K562 (cell line): ENCODE data around the gene ENTPD5. TPM values are rescaled to one million over a fixed set of nuclear protein-coding genes. Genes with fewer than 3 reads are reported as not detected.

Source experiments
- ATAC-seq: fragments of 200-7000 bp; cut with Tn5 transposase; 3 replicates; pipeline ENCODE4 v1.9.1; 2020; ENCODE audit warnings: moderate library complexity
- BruUV-seq: library from RNA; stranded (reverse); fragments of 400-500 nt; replicated peaks from 2 replicates; lab custom pipeline; 2021; lab: Mats Ljungman, UMichigan
- CTCF ChIA-PET: fragments of 300-600 bp; formaldehyde crosslinking; extraction: SDS; loops from one replicate; lab custom pipeline; 2021; ENCODE audit warnings: low intra/inter-chr PET ratio; lab: Yijun Ruan, JAX
- POLR2A ChIA-PET: fragments of 300-600, 350-650 bp; sonication (Branson Sonifier 250); formaldehyde crosslinking; extraction: SDS; loops from one replicate; lab custom pipeline; 2021; ENCODE audit warnings: antibody characterized with exemption, inconsistent platforms; lab: Yijun Ruan, JAX
- DNase-seq, 4 experiments: peaks; one replicate each; pipeline versions ENCODE4 v3.0.0 to v3.0.0-alpha.2; 2011 to 2018; ENCODE audit warnings: low spot score in 3 of 4, mixed read lengths in 3 of 4; ENCODE audit errors: extremely low read depth in 1 of 4
- FAIRE-seq: peaks from 2 replicates; lab custom pipeline; 2011; peaks lifted over from hg19 to GRCh38; lab: Jason Lieb, UNC
- H2AFZ ChIP-seq: 2 replicates; pipeline ENCODE4 v1.6.0; 2011; ENCODE audit warnings: low read depth, low read length, control low read depth, inconsistent platforms
- H3K27ac ChIP-seq: fragments of 200-600 bp; 3 replicates; pipeline ENCODE4 v1.8.0; 2011; ENCODE audit warnings: low read depth, mild to moderate bottlenecking, control low read depth, inconsistent platforms, low read length, moderate library complexity, mixed read lengths; ENCODE audit errors: extremely low read depth
- H3K27me3 ChIP-seq, 2 experiments: fragments of 300-600 bp in 1 of 2; 2 replicates in 1 of 2; 3 replicates in 1 of 2; pipeline versions ENCODE4 v1.6.0 to v1.8.0; 2011; ENCODE audit warnings: inconsistent platforms in 2 of 2, low read length in 2 of 2, mild to moderate bottlenecking in 1 of 2, mixed read lengths in 1 of 2, moderate library complexity in 1 of 2; ENCODE audit not compliant: control insufficient read depth in 2 of 2, insufficient read depth in 2 of 2
- H3K36me3 ChIP-seq: fragments of 300-600 bp; 3 replicates; pipeline ENCODE4 v1.8.0; 2011; ENCODE audit warnings: mild to moderate bottlenecking, low read length, inconsistent platforms; ENCODE audit not compliant: control insufficient read depth, insufficient read depth
- H3K4me1 ChIP-seq, 2 experiments: fragments of 200-600 bp in 1 of 2; replicated peaks in 1 of 2; 2 replicates in 1 of 2; 3 replicates in 1 of 2; pipeline versions ENCODE4 v1.5.1 to v1.8.0; 2011; ENCODE audit warnings: inconsistent platforms in 2 of 2, low read length in 2 of 2, mild to moderate bottlenecking in 1 of 2, mixed read lengths in 1 of 2, moderate library complexity in 1 of 2; ENCODE audit not compliant: control insufficient read depth in 2 of 2, insufficient read depth in 2 of 2
- H3K4me2 ChIP-seq: 2 replicates; pipeline ENCODE4 v1.6.1; 2011; ENCODE audit warnings: low read length, control low read depth, inconsistent platforms, mixed read lengths; ENCODE audit not compliant: insufficient read depth
- H3K4me3 ChIP-seq: fragments of 200-600 bp; sonication (generic), shearing (Covaris generic); 2 replicates; pipeline ENCODE4 v1.5.1; 2016; ENCODE audit warnings: control low read depth, inconsistent platforms
- H3K79me2 ChIP-seq: fragments of 200-600 bp; 3 replicates; pipeline ENCODE4 v1.8.0; 2011; ENCODE audit warnings: low read length, inconsistent platforms; ENCODE audit not compliant: control insufficient read depth, insufficient read depth
- H3K9ac ChIP-seq, 2 experiments: 2 replicates each; pipeline versions ENCODE4 v1.6.0 to v1.6.1; 2011; ENCODE audit warnings: low read depth in 2 of 2, low read length in 2 of 2, control low read depth in 1 of 2, inconsistent platforms in 1 of 2, mild to moderate bottlenecking in 1 of 2, mixed read lengths in 1 of 2; ENCODE audit not compliant: insufficient read depth in 1 of 2
- H3K9me1 ChIP-seq: one replicate; pipeline ENCODE4 v1.6.0; 2011; ENCODE audit warnings: inconsistent platforms, mild to moderate bottlenecking, low read length, moderate library complexity; ENCODE audit not compliant: control insufficient read depth, insufficient read depth
- H3K9me3 ChIP-seq: replicated peaks from 2 replicates; pipeline ENCODE4 v1.5.1; 2011; ENCODE audit warnings: low read depth, low read length, inconsistent platforms; ENCODE audit not compliant: control insufficient read depth, insufficient read depth
- H4K20me1 ChIP-seq: replicated peaks from 2 replicates; pipeline ENCODE4 v1.6.1; 2011; ENCODE audit warnings: low read length, inconsistent platforms, mixed read lengths; ENCODE audit not compliant: control insufficient read depth, insufficient read depth
- CBFB ChIP-seq: sonication (generic); formaldehyde crosslinking; IDR thresholded peaks from 2 replicates; pipeline ENCODE4 v1.4.0; 2020; ENCODE audit warnings: mild to moderate bottlenecking, missing genetic modification reagents
- DDX20 ChIP-seq: fragments of 450-650 bp; IDR thresholded peaks from 2 replicates; pipeline ENCODE4 v1.6.1; 2016; ENCODE audit warnings: missing genetic modification characterization, low read depth, mild to moderate bottlenecking, missing compliant biosample characterization, moderate library complexity
- HIVEP1 ChIP-seq: fragments of 250-450 bp; sonication (Bioruptor Pico); IDR thresholded peaks from 2 replicates; pipeline ENCODE4 v1.4.0; 2020; ENCODE audit warnings: mild to moderate bottlenecking
- KLF6 ChIP-seq: fragments of 250-450 bp; sonication (Bioruptor Pico); IDR thresholded peaks from 2 replicates; pipeline ENCODE4 v1.4.0; 2020; ENCODE audit warnings: mild to moderate bottlenecking, moderate library complexity, borderline replicate concordance
- POLR3G ChIP-seq: IDR thresholded peaks from 2 replicates; pipeline ENCODE4 v1.6.1; 2011; ENCODE audit not compliant: insufficient read length, insufficient replicate concordance; ENCODE audit errors: extremely low read depth
- SMARCA5 ChIP-seq: fragments of 450-650 bp; IDR thresholded peaks from 2 replicates; pipeline ENCODE4 v1.6.1; 2016
- SOX6 ChIP-seq: fragments of 450-650 bp; IDR thresholded peaks from 2 replicates; pipeline ENCODE4 v1.6.1; 2014; ENCODE audit warnings: mild to moderate bottlenecking
- SRSF3 ChIP-seq: fragments of 200-400 bp; formaldehyde crosslinking; IDR thresholded peaks from 2 replicates; pipeline ENCODE4 v1.6.1; 2016; ENCODE audit warnings: mild to moderate bottlenecking, low read length, moderate library complexity; ENCODE audit not compliant: insufficient read depth
- TCF7L2 ChIP-seq: fragments of 150-350 bp; IDR thresholded peaks from 2 replicates; pipeline ENCODE4 v1.6.1; 2016; ENCODE audit warnings: low read depth, mild to moderate bottlenecking, low read length, moderate library complexity
- TCFL5 ChIP-seq: fragments of 250-450 bp; sonication (Bioruptor Pico); conservative IDR thresholded peaks from 2 replicates; pipeline ENCODE4 v1.6.1; 2021; ENCODE audit warnings: mild to moderate bottlenecking, moderate library complexity, matching md5 sums
- ZBTB1 ChIP-seq: sonication (generic); formaldehyde crosslinking; IDR thresholded peaks from 2 replicates; pipeline ENCODE4 v1.8.1; 2023; ENCODE audit warnings: missing genetic modification reagents, low read depth, mild to moderate bottlenecking, borderline replicate concordance
- ZKSCAN3 ChIP-seq: fragments of 250-450 bp; sonication (Bioruptor Pico); IDR thresholded peaks from 2 replicates; pipeline ENCODE4 v1.4.0; 2020
- ZKSCAN8 ChIP-seq: fragments of 200-800 bp; sonication (Bioruptor generic); IDR thresholded peaks from 2 replicates; pipeline ENCODE4 v1.6.1; 2016; ENCODE audit warnings: missing genetic modification characterization, missing compliant biosample characterization
- ZNF121 ChIP-seq: sonication (generic); formaldehyde crosslinking; conservative IDR thresholded peaks from 2 replicates; pipeline ENCODE4 v1.8.0; 2022; ENCODE audit warnings: missing genetic modification reagents
- ZNF140 ChIP-seq: fragments of 250-450 bp; sonication (Bioruptor Pico); IDR thresholded peaks from 2 replicates; pipeline ENCODE4 v1.8.0; 2021; ENCODE audit warnings: moderate library complexity, mild to moderate bottlenecking, inconsistent platforms
- WGBS: fragments of 100-300 bp; shearing (Covaris generic); methylation state at CpG from one replicate; pipeline ENCODE4 v1.1.6; 2016; ENCODE audit warnings: low coverage, mixed read lengths; ENCODE audit not compliant: insufficient coverage; ENCODE audit errors: missing lambda C conversion rate; 5-methylcytosine and 5-hydroxymethylcytosine counted together
- in situ Hi-C: fragments of 300-500 bp; cut with MboI; formaldehyde crosslinking; loops from 4 replicates; pipeline ENCODE4 v1.15.0; 2018; ENCODE audit warnings: inconsistent platforms, mixed read lengths
- intact Hi-C: fragments of 100-400 bp; cut with micrococcal nuclease; formaldehyde crosslinking; loops from 2 replicates; pipeline ENCODE4 v1.14.2; 2022
- polyA plus RNA-seq, 8 experiments: library from polyadenylated mRNA; depleted of rRNA in 4 of 8; stranded (reverse) in 5 of 8; unstranded in 3 of 8; fragments of >200 nt; fragmentation: Nextera tagmentation in 2 of 8; fragmentation: Illumina TruSeq in 1 of 8; extraction: Ambion mirVana in 2 of 8; extraction: Trizol in 1 of 8; gene quantifications; 2 replicates each; pipeline versions ENCODE4 v1.2.1 to v1.2.3, GENCODE V29; 2011 to 2014; ENCODE audit warnings: inconsistent platforms in 1 of 8, missing spikeins in 1 of 8
- total RNA-seq, 7 experiments: library from RNA; depleted of rRNA in 6 of 7; stranded (reverse); fragments of >200 nt in 6 of 7; fragmentation: Illumina TruSeq in 2 of 7; extraction: Trizol in 2 of 7; gene quantifications; 2 replicates each; pipeline versions ENCODE4 v1.2.1 to v1.2.3, GENCODE V29; 2011 to 2021; ENCODE audit warnings: low replicate concordance in 1 of 7
- TF ChIP-seq, protein P1 (sequence below): sonication (generic); formaldehyde crosslinking; IDR thresholded peaks from 2 replicates; pipeline ENCODE4 v1.9.0; 2022; ENCODE audit warnings: mild to moderate bottlenecking, missing genetic modification reagents
- TF ChIP-seq, protein P2 (sequence below): fragments of 450-650 bp; IDR thresholded peaks from 2 replicates; pipeline ENCODE4 v1.6.1; 2016; ENCODE audit warnings: low read depth

ENTPD5 gene
- total and polyA plus RNA-seq, 9 of the 15 experiments (the other 6 are each of a cell fraction or from before 2014, with no cell fraction given) = 2.7 to 15.3 (median 10.3) TPM

DNA sequence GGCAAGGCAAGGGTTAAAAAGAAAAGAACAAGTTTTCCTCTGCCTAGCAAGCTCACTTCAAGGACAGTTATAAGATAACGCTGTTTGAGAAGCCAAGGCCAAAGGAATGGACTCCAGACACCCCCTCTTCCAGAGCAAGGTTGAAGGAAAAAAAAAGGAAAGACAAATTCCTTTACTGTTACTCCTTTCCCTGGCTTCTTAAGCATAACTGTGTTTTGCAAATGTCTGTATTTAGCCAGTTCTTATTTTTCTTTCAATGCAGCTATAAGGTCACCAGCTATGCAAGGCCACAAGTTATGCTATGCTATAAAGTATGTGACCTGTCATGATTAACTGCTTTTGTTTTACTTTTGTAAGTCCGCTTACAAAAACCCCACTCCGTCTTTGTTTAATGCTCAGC lies 105.8 kb downstream of the ENTPD5 start:
- Histone ChIP-seq H3K4me2 (no peak overlapping the region), H3K79me2 (no peaks in the 10 kb centered on the region), H3K9ac (no peak overlapping the region), H3K9me3 (no peaks in the 10 kb centered on the region), H3K4me3 (no peak overlapping the region), H3K27me3 (no peaks in the 10 kb centered on the region), H3K4me1 (no peaks in the 10 kb centered on the region; a peak in 1 of 5 replicates), H2AFZ (no peak overlapping the region), H4K20me1 (no peaks in the 10 kb centered on the region), H3K9me1 (no peaks in the 10 kb centered on the region), H3K36me3 (peaks cover 64% of the 10 kb centered on the region; the same call in 2 of the 3 replicates), H3K27ac (no peak overlapping the region)
- DNase-seq (no peak), ATAC-seq (no peak), FAIRE-seq (no peak)
- in situ Hi-C loops (no loop called here), intact Hi-C loops (no loop called here)
- ChIA-PET POLR2A (interaction anchor here (1.5 kb wide), 1 partner anchor 14 kb away, joined by 5 read pairs; no protein-coding TSS in a partner anchor), CTCF (no interaction called here)
- WGBS = 76% methylated on average over 3 of the region's 3 CpGs
- BruUV-seq = no TSS peak
- no peak for TF ChIP-seq ZKSCAN8 (CRISPR knock-in tag)
- TF ChIP-seq DDX20 (tag) = no peak
- TF ChIP-seq ZKSCAN3 (CRISPR knock-in tag) = no peak
- no peak for TF ChIP-seq POLR3G
- TF ChIP-seq KLF6 = no peak
- TF ChIP-seq CBFB = no peak
- TF ChIP-seq ZNF121 (CRISPR knock-in tag) = no peak
- TF ChIP-seq SOX6 = no peak
- no peak for TF ChIP-seq ZBTB1 (CRISPR knock-in tag)
- no peak for TF ChIP-seq TCFL5
- TF ChIP-seq, protein P1, sequence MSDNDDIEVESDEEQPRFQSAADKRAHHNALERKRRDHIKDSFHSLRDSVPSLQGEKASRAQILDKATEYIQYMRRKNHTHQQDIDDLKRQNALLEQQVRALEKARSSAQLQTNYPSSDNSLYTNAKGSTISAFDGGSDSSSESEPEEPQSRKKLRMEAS (CRISPR knock-in tag) = no peak
- no peak for TF ChIP-seq TCF7L2
- no peak for TF ChIP-seq ZNF140 (CRISPR knock-in tag)
- TF ChIP-seq, protein P2, sequence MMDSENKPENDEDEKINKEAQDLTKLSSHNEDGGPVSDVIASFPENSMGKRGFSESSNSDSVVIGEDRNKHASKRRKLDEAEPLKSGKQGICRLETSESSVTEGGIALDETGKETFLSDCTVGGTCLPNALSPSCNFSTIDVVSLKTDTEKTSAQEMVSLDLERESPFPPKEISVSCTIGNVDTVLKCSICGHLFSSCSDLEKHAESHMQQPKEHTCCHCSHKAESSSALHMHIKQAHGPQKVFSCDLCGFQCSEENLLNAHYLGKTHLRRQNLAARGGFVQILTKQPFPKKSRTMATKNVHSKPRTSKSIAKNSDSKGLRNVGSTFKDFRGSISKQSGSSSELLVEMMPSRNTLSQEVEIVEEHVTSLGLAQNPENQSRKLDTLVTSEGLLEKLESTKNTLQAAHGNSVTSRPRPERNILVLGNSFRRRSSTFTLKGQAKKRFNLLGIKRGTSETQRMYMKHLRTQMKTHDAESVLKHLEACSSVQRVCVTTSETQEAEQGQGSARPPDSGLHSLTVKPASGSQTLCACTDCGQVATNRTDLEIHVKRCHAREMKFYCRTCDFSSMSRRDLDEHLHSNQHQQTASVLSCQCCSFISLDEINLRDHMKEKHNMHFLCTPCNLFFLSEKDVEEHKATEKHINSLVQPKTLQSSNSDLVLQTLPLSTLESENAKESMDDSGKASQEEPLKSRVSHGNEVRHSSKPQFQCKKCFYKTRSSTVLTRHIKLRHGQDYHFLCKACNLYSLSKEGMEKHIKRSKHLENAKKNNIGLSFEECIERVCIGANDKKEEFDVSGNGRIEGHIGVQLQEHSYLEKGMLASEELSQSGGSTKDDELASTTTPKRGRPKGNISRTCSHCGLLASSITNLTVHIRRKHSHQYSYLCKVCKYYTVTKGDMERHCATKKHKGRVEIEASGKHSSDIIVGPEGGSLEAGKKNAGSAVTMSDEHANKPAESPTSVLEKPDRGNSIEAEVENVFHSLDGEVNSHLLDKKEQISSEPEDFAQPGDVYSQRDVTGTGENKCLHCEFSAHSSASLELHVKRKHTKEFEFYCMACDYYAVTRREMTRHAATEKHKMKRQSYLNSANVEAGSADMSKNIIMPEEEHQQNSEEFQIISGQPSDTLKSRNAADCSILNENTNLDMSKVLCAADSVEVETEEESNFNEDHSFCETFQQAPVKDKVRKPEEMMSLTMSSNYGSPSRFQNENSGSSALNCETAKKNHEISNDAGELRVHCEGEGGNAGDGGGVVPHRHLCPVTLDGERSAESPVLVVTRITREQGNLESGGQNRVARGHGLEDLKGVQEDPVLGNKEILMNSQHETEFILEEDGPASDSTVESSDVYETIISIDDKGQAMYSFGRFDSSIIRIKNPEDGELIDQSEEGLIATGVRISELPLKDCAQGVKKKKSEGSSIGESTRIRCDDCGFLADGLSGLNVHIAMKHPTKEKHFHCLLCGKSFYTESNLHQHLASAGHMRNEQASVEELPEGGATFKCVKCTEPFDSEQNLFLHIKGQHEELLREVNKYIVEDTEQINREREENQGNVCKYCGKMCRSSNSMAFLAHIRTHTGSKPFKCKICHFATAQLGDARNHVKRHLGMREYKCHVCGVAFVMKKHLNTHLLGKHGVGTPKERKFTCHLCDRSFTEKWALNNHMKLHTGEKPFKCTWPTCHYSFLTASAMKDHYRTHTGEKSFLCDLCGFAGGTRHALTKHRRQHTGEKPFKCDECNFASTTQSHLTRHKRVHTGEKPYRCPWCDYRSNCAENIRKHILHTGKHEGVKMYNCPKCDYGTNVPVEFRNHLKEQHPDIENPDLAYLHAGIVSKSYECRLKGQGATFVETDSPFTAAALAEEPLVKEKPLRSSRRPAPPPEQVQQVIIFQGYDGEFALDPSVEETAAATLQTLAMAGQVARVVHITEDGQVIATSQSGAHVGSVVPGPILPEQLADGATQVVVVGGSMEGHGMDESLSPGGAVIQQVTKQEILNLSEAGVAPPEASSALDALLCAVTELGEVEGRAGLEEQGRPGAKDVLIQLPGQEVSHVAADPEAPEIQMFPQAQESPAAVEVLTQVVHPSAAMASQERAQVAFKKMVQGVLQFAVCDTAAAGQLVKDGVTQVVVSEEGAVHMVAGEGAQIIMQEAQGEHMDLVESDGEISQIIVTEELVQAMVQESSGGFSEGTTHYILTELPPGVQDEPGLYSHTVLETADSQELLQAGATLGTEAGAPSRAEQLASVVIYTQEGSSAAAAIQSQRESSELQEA = no peak
- no peak for TF ChIP-seq HIVEP1
- no peak for TF ChIP-seq SMARCA5
- TF ChIP-seq SRSF3 = no peak
